NCI-H2171 treated with DMSO at 0.1 percent for 48 hours (cell line): ENCODE data around the gene KCNN2.
"Not testable (repeated sequence)": the region's sequence is repeated elsewhere in the genome, so short reads cannot be mapped to it uniquely, and the experiment has no call there.

ENCODE experiments used
- DNase-seq: peaks from one replicate; lab custom pipeline; 2025; lab: John Stamatoyannopoulos, UW

Gene KCNN2

GRCh38 chr5:114419959-114420358, 58.1 kb downstream of the KCNN2 start:
- DNase-seq, result no peak

GRCh38 chr5:114427204-114427603, 65.3 kb downstream of the KCNN2 start:
- no peak for DNase-seq

- DNase-seq, result no peak
Observed at GRCh38 chr5:114430532-114430931, 68.7 kb downstream of the KCNN2 start.

GRCh38 chr5:114432684-114433083, 70.8 kb downstream of the KCNN2 start:
- DNase-seq, result not testable (repeated sequence)

GRCh38 chr5:114434396-114435219, 72.7 kb downstream of the KCNN2 start:
- DNase-seq, result no peak

- DNase-seq, result no peak
Observed at GRCh38 chr5:114435220-114435481, 73.3 kb downstream of the KCNN2 start.

GRCh38 chr5:114435885-114436299, 74.0 kb downstream of the KCNN2 start:
- no peak for DNase-seq

GRCh38 chr5:114437936-114438335, 76.1 kb downstream of the KCNN2 start:
- no peak for DNase-seq

- DNase-seq, result no peak
Observed at GRCh38 chr5:114438471-114438870, 76.6 kb downstream of the KCNN2 start.

- no peak for DNase-seq
Observed at GRCh38 chr5:114447084-114447773, 85.4 kb downstream of the KCNN2 start.

- no peak for DNase-seq
Observed at GRCh38 chr5:114448481-114448880, 86.6 kb downstream of the KCNN2 start.

- peak; percentile 3 for DNase-seq
Observed at GRCh38 chr5:114449860-114450421, 88.1 kb downstream of the KCNN2 start.

GRCh38 chr5:114450437-114450836, 88.6 kb downstream of the KCNN2 start:
- no peak for DNase-seq

- DNase-seq, result no peak
Observed at GRCh38 chr5:114458726-114459125, 96.9 kb downstream of the KCNN2 start.

- no peak for DNase-seq
Observed at GRCh38 chr5:114467171-114467570, 105.3 kb downstream of the KCNN2 start.

GRCh38 chr5:114467729-114468128, 105.9 kb downstream of the KCNN2 start:
- no peak for DNase-seq

GRCh38 chr5:114469372-114469771, 107.5 kb downstream of the KCNN2 start:
- DNase-seq, result no peak

- no peak for DNase-seq
Observed at GRCh38 chr5:114471529-114471928, 109.7 kb downstream of the KCNN2 start.

- DNase-seq, result no peak
Observed at GRCh38 chr5:114473541-114473940, 111.7 kb downstream of the KCNN2 start.

- DNase-seq, result no peak
Observed at GRCh38 chr5:114477816-114478334, 116.0 kb downstream of the KCNN2 start.

- DNase-seq, result no peak
Observed at GRCh38 chr5:114500756-114501155, 138.9 kb downstream of the KCNN2 start.

GRCh38 chr5:114504560-114504959, 142.7 kb downstream of the KCNN2 start:
- no peak for DNase-seq

GRCh38 chr5:114524221-114524620, 162.4 kb downstream of the KCNN2 start:
- no peak for DNase-seq
